Endothelial cell of umbilical vein (primary cell): ENCODE results near the gene PRKRIP1. TPM values are rescaled to one million over a fixed set of nuclear protein-coding genes. Genes with fewer than 3 reads are reported as not detected.

ENCODE experiments used
- BruUV-seq: library from RNA; stranded (reverse); fragments of 400-500 nt; replicated peaks from 2 replicates; lab custom pipeline; 2021; lab: Mats Ljungman, UMichigan
- CTCF ChIA-PET: fragments of 300-600, 350-600 bp; sonication (Branson Sonifier 250); formaldehyde crosslinking; loops from one replicate; lab custom pipeline; 2021; ENCODE audit warnings: antibody characterized with exemption, inconsistent platforms; lab: Charles Lee
- POLR2A ChIA-PET: fragments of 300-600, 350-600 bp; sonication (Branson Sonifier 250); formaldehyde crosslinking; loops from one replicate; lab custom pipeline; 2021; ENCODE audit warnings: antibody characterized with exemption, inconsistent platforms; lab: Charles Lee
- DNase-seq: peaks from one replicate; pipeline ENCODE4 v3.0.0-alpha.2; 2011; ENCODE audit warnings: low read depth, low spot score
- FAIRE-seq: peaks from 2 replicates; lab custom pipeline; 2011; peaks lifted over from hg19 to GRCh38; lab: Jason Lieb, UNC
- H2AFZ ChIP-seq: 2 replicates; pipeline ENCODE4 v1.6.0; 2012; ENCODE audit warnings: low read depth, low read length, control low read depth, inconsistent platforms
- H3K27ac ChIP-seq: 2 replicates; pipeline ENCODE4 v1.5.1; 2011; ENCODE audit warnings: low read depth, mild to moderate bottlenecking, control low read depth, low read length, moderate library complexity; ENCODE audit not compliant: insufficient read depth
- H3K27me3 ChIP-seq, 2 experiments: 2 replicates each; pipeline versions ENCODE4 v1.6.0 to v1.6.1; 2011; ENCODE audit warnings: low read length in 2 of 2, mixed read lengths in 1 of 2; ENCODE audit not compliant: control insufficient read depth in 2 of 2, insufficient read depth in 2 of 2
- H3K36me3 ChIP-seq, 2 experiments: 2 replicates in 1 of 2; 3 replicates in 1 of 2; pipeline ENCODE4 v1.5.1; 2011; ENCODE audit warnings: low read length in 2 of 2, mild to moderate bottlenecking in 1 of 2, moderate library complexity in 1 of 2; ENCODE audit not compliant: control insufficient read depth in 2 of 2, insufficient read depth in 2 of 2; ENCODE audit errors: extremely low read depth in 1 of 2
- H3K4me1 ChIP-seq: 3 replicates; pipeline ENCODE4 v1.5.1; 2011; ENCODE audit warnings: mild to moderate bottlenecking, low read length; ENCODE audit not compliant: control insufficient read depth, insufficient read depth; ENCODE audit errors: extremely low read depth
- H3K4me2 ChIP-seq: 2 replicates; pipeline ENCODE4 v1.6.1; 2011; ENCODE audit warnings: low read length, control low read depth, mixed read lengths; ENCODE audit not compliant: insufficient read depth
- H3K4me3 ChIP-seq, 3 experiments: fragments of 200-600 bp in 1 of 3; sonication (generic), shearing (Covaris generic) in 1 of 3; replicated peaks in 1 of 3; 2 replicates each; pipeline ENCODE4 v1.5.1; 2011 to 2016; ENCODE audit warnings: control low read depth in 3 of 3, low read length in 3 of 3, mild to moderate bottlenecking in 2 of 3, inconsistent platforms in 1 of 3, low read depth in 1 of 3, moderate library complexity in 1 of 3; ENCODE audit not compliant: insufficient read depth in 1 of 3
- H3K79me2 ChIP-seq: 2 replicates; pipeline ENCODE4 v1.6.0; 2012; ENCODE audit warnings: low read length, inconsistent platforms; ENCODE audit not compliant: control insufficient read depth, insufficient read depth
- H3K9ac ChIP-seq: replicated peaks from 2 replicates; pipeline ENCODE3; 2011; ENCODE audit warnings: low read length, control low read depth; ENCODE audit not compliant: insufficient read depth; ENCODE audit errors: extremely low read depth
- H3K9me1 ChIP-seq: replicated peaks from 3 replicates; pipeline ENCODE4 v1.6.0; 2011; ENCODE audit warnings: mild to moderate bottlenecking, low read length; ENCODE audit not compliant: control insufficient read depth, insufficient read depth; ENCODE audit errors: extremely low read depth
- H3K9me3 ChIP-seq: replicated peaks from 2 replicates; pipeline ENCODE4 v1.5.1; 2012; ENCODE audit warnings: low read length, inconsistent platforms; ENCODE audit not compliant: control insufficient read depth, insufficient read depth
- H4K20me1 ChIP-seq: replicated peaks from 2 replicates; pipeline ENCODE3; 2011; ENCODE audit warnings: mild to moderate bottlenecking, low read length; ENCODE audit not compliant: control insufficient read depth, insufficient read depth; ENCODE audit errors: extremely low read depth
- CTCF ChIP-seq, 2 donors: IDR thresholded peaks; 1 replicate in 1 of 2; 2 replicates in 1 of 2; pipeline ENCODE4 v1.5.1; 2011; ENCODE audit warnings: low read length in 2 of 2, mild to moderate bottlenecking in 2 of 2, moderate library complexity in 2 of 2, control low read depth in 1 of 2, inconsistent platforms in 1 of 2, low read depth in 1 of 2; ENCODE audit not compliant: insufficient read depth in 1 of 2; ENCODE audit errors: extremely low read depth in 1 of 2
- EZH2 ChIP-seq: IDR thresholded peaks from 2 replicates; pipeline ENCODE4 v1.6.1; 2012; ENCODE audit warnings: borderline replicate concordance, low read depth, mild to moderate bottlenecking, moderate library complexity, low read length, inconsistent platforms; ENCODE audit not compliant: severe bottlenecking
- FOS ChIP-seq: IDR thresholded peaks from 2 replicates; pipeline ENCODE4 v1.6.1; 2011; ENCODE audit warnings: mild to moderate bottlenecking, low read length, moderate library complexity, borderline replicate concordance; ENCODE audit not compliant: insufficient read depth
- GATA2 ChIP-seq: IDR thresholded peaks from 2 replicates; pipeline ENCODE4 v1.7.0; 2011; ENCODE audit warnings: low read depth, mild to moderate bottlenecking, moderate library complexity, mixed read lengths, low read length; ENCODE audit not compliant: insufficient read length, insufficient read depth
- JUN ChIP-seq: IDR thresholded peaks from 2 replicates; pipeline ENCODE4 v1.6.1; 2011; ENCODE audit warnings: borderline replicate concordance, low read depth; ENCODE audit not compliant: insufficient read length, insufficient read depth
- MYC ChIP-seq: IDR thresholded peaks from one replicate; pipeline ENCODE4 v1.6.1; 2011; ENCODE audit warnings: mild to moderate bottlenecking, low read depth, low read length
- POLR2A ChIP-seq: IDR thresholded peaks from 2 replicates; pipeline ENCODE4 v1.6.1; 2012; ENCODE audit warnings: low read depth, mild to moderate bottlenecking, control low read depth, low read length
- POLR2AphosphoS5 ChIP-seq: IDR thresholded peaks from 2 replicates; pipeline ENCODE4 v1.6.1; 2012; ENCODE audit warnings: low read depth, mild to moderate bottlenecking, control low read depth, low read length, moderate library complexity; ENCODE audit not compliant: insufficient read depth
- dilution Hi-C: fragments of 300-500 bp; cut with MboI; formaldehyde crosslinking; loops from one replicate; pipeline ENCODE4 v1.15.0; 2019; ENCODE audit warnings: low sequenced_read_pairs; ENCODE audit not compliant: extremely low pct_ligation_motif_present
- intact Hi-C: fragments of 100-400 bp; cut with micrococcal nuclease; formaldehyde crosslinking; loops from one replicate; pipeline ENCODE4 v1.10.0; 2022
- polyA plus RNA-seq, 4 experiments: library from polyadenylated mRNA; depleted of rRNA in 3 of 4; stranded (reverse) in 3 of 4; unstranded in 1 of 4; fragments of >200 nt; gene quantifications; 2 replicates each; pipeline versions ENCODE4 v1.2.1 to v1.2.3, GENCODE V29; 2011 to 2012; ENCODE audit warnings: missing spikeins in 1 of 4
- total RNA-seq: library from RNA; stranded (reverse); gene quantifications from 2 replicates; pipeline ENCODE4 v1.2.3, GENCODE V29; 2021
- TF ChIP-seq, protein P1 (sequence below): IDR thresholded peaks from 2 replicates; pipeline ENCODE4 v1.6.1; 2011; ENCODE audit not compliant: insufficient read depth, insufficient read length

PRKRIP1 gene
- total and polyA plus RNA-seq, 2 donors (not counting 3 experiments of a cell fraction or from before 2014, with no cell fraction given), result 16.1 to 26.1 TPM

DNA sequence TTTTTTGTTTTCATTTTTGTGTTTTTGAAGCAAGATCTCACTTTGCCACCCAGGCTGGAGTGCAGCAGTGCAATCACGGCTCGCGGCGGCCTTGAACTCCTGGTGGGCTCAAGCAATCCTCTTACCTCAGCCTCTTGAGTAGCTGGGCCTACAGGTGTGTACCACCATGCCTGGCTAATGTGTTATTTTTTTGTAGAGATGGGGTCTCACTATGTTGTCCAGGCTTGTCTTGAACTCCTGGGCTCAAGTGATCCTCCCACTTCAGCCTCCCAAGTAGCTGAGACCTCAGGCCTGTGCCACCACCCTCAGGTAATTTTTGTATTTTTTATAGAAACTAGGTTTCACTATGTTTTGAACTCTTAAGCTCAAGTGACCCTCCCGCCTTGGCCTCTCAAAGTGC is 14.8 kb downstream of the PRKRIP1 start:
- Histone ChIP-seq H3K9me1 (no peaks in the 10 kb centered on the region), H3K4me3 (no peak overlapping the region), H3K27me3 (no peaks in the 10 kb centered on the region), H3K9me3 (no peaks in the 10 kb centered on the region), H3K9ac (no peak overlapping the region), H3K4me2 (no peak overlapping the region), H3K27ac (no peak overlapping the region), H3K4me1 (peaks cover 6% of the 10 kb centered on the region), H2AFZ (no peak overlapping the region), H4K20me1 (no peaks in the 10 kb centered on the region), H3K36me3 (peaks cover 13 to 25% of the 10 kb centered on the region in 2 experiments), H3K79me2 (no peaks in the 10 kb centered on the region)
- no TSS peak for BruUV-seq
- intact Hi-C loops (no loop called here), dilution Hi-C loops (no loop called here)
- ChIA-PET POLR2A (no interaction called here), CTCF (no interaction called here)
- DNase-seq (no peak), FAIRE-seq (no peak)
- TF ChIP-seq JUN (no peak), EZH2 (no peak), MYC (no peak), GATA2 (no peak), POLR2A (no peak), FOS (no peak), POLR2AphosphoS5 (no peak), CTCF (IDR thresholded peaks at IDR 0.05; ENCODE audit: extremely low read depth in 1 of 2, insufficient read depth in 1 of 2, low read depth in 1 of 2, low read length in 2 of 2) (no peak)
- TF ChIP-seq, protein P1, sequence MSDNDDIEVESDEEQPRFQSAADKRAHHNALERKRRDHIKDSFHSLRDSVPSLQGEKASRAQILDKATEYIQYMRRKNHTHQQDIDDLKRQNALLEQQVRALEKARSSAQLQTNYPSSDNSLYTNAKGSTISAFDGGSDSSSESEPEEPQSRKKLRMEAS, result no peak
